ENCODE results near the gene VGF.

The VGF gene

GRCh38 chr7:101159696-101160674 is 5.4 kb downstream of the VGF start:
- Histone ChIP-seq H3K27me3 (ENCODE audit: control insufficient read depth in 1 of 2, insufficient read depth in 2 of 2, low read length in 2 of 2) (peaks cover 15 to 23% of the 10 kb centered on the region in 2 donors), H3K36me3 (ENCODE audit: control insufficient read depth in 1 of 2, insufficient read depth in 2 of 2, low read length in 2 of 2) (peaks cover 4 to 30% of the 10 kb centered on the region in 2 donors), H3K4me1 (ENCODE audit: control insufficient read depth in 1 of 2, insufficient read depth in 2 of 2, low read length in 2 of 2) (peaks cover 16 to 29% of the 10 kb centered on the region in 2 donors), H3K9ac (ENCODE audit: low read depth in 1 of 2, low read length in 2 of 2) (peak overlapping the region in 1 of 2 donors; percentile 6), H3K9me3 (ENCODE audit: control insufficient read depth in 1 of 2, low read length in 2 of 2) (no peaks in the 10 kb centered on the region), H3K4me3 (ENCODE audit: low read depth in 1 of 2, low read length in 2 of 2) (no peak overlapping the region), H3K27ac (ENCODE audit: low read depth, low read length) (no peak overlapping the region)

DNA sequence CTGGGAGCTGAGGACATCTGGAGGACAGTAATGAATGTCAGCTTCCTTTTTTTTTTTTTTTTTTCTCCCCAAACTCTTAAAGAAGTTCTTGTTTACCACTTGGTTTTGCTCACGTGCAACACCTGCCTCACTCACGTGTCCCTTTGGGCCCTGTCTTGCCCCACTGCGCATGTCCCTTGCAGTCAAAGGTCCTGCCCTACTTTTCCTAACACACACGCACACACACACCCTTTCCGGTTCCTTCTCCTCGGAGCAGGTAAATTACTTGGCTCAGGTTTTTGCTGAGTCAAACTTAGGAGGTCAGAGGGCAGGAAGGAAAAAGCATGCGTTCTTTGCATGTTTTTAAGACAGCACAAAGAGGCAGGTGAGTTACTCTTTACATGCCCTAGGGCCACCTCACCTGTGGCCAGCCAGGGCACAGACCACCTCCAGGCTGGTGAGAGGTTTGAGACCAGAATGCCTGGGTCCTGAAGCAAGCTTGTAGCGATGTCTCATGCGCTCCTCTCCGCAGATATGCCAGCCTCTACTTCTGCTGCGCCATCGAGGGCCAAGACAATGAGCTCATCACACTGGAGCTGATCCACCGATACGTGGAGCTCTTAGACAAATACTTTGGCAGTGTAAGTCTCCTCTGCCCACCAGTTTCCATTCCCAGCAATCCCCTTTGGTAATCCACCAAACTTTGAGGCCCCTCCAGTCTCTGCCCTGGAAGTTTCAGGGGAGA is 8.3 kb downstream of the VGF start:
- no peak overlapping the region for H3K27ac ChIP-seq (ENCODE audit: low read depth, low read length)

GRCh38 chr7:101156277-101156676 is 9.1 kb downstream of the VGF start:
- peaks cover 16% of the 10 kb centered on the region in 2 donors for H3K4me1 ChIP-seq (ENCODE audit: control insufficient read depth in 1 of 2, insufficient read depth in 2 of 2, low read length in 2 of 2)
- H3K9ac ChIP-seq (ENCODE audit: low read depth in 1 of 2, low read length in 2 of 2), result no peak overlapping the region
- H3K36me3 ChIP-seq (ENCODE audit: control insufficient read depth in 1 of 2, insufficient read depth in 2 of 2, low read length in 2 of 2), result peaks cover 4 to 30% of the 10 kb centered on the region in 2 donors
- H3K4me3 ChIP-seq (ENCODE audit: low read depth in 1 of 2, low read length in 2 of 2), result no peak overlapping the region
- H3K9me3 ChIP-seq (ENCODE audit: control insufficient read depth in 1 of 2, low read length in 2 of 2), result no peaks in the 10 kb centered on the region
- no peak overlapping the region for H3K27ac ChIP-seq (ENCODE audit: low read depth, low read length)
- peaks cover 0 to 2% of the 10 kb centered on the region in 2 donors for H3K27me3 ChIP-seq (ENCODE audit: control insufficient read depth in 1 of 2, insufficient read depth in 2 of 2, low read length in 2 of 2)

More for the DNA sequence above, 8.3 kb downstream of the VGF start:
- peaks cover 0 to 6% of the 10 kb centered on the region in 2 donors for H3K27me3 ChIP-seq (ENCODE audit: control insufficient read depth in 1 of 2, insufficient read depth in 2 of 2, low read length in 2 of 2)
- no peak overlapping the region for H3K9ac ChIP-seq (ENCODE audit: low read depth in 1 of 2, low read length in 2 of 2)
- H3K36me3 ChIP-seq (ENCODE audit: control insufficient read depth in 1 of 2, insufficient read depth in 2 of 2, low read length in 2 of 2), result peaks cover 4 to 30% of the 10 kb centered on the region in 2 donors
- no peak overlapping the region for H3K4me3 ChIP-seq (ENCODE audit: low read depth in 1 of 2, low read length in 2 of 2)
- peaks cover 16% of the 10 kb centered on the region in 2 donors for H3K4me1 ChIP-seq (ENCODE audit: control insufficient read depth in 1 of 2, insufficient read depth in 2 of 2, low read length in 2 of 2)
- no peaks in the 10 kb centered on the region for H3K9me3 ChIP-seq (ENCODE audit: control insufficient read depth in 1 of 2, low read length in 2 of 2)

GRCh38 chr7:101155303-101155702 is 10.1 kb downstream of the VGF start:
- H3K4me1 ChIP-seq (ENCODE audit: control insufficient read depth in 1 of 2, insufficient read depth in 2 of 2, low read length in 2 of 2), result peaks cover 16% of the 10 kb centered on the region in 2 donors
- H3K4me3 ChIP-seq (ENCODE audit: low read depth in 1 of 2, low read length in 2 of 2), result peak overlapping the region; percentile 74 to 77
- H3K9ac ChIP-seq (ENCODE audit: low read depth in 1 of 2, low read length in 2 of 2), result peak overlapping the region; percentile 66
- H3K9me3 ChIP-seq (ENCODE audit: control insufficient read depth in 1 of 2, low read length in 2 of 2), result no peaks in the 10 kb centered on the region
- H3K36me3 ChIP-seq (ENCODE audit: control insufficient read depth in 1 of 2, insufficient read depth in 2 of 2, low read length in 2 of 2), result peaks cover 4 to 29% of the 10 kb centered on the region in 2 donors
- H3K27me3 ChIP-seq (ENCODE audit: control insufficient read depth in 1 of 2, insufficient read depth in 2 of 2, low read length in 2 of 2), result no peaks in the 10 kb centered on the region
- no peak overlapping the region for H3K27ac ChIP-seq (ENCODE audit: low read depth, low read length)

DNA sequence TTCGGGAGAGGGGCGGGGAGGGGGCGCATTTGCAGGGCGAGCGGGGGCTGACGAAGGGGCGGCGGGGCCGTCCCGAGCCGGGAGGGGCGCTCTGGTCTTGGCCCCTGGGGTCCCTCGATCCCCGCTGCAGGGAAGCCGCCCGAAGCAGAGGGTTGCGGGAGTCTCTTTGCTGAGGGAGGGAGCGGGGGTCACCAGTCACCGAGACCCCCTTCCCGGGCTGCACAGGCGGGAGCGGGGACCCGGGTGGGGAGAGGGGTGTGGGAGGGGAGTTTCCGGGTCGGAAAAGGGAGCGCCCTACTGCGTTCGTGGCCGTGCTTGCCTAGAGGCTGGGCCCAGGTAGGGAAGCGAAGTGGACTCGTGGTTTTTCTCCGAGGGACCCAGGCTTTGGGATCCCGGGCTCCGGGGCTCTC is 10.7 kb downstream of the VGF start:
- H3K27me3 ChIP-seq (ENCODE audit: control insufficient read depth in 1 of 2, insufficient read depth in 2 of 2, low read length in 2 of 2), result no peaks in the 10 kb centered on the region
- H3K27ac ChIP-seq (ENCODE audit: low read depth, low read length), result no peak overlapping the region
- peaks cover 16% of the 10 kb centered on the region in 2 donors for H3K4me1 ChIP-seq (ENCODE audit: control insufficient read depth in 1 of 2, insufficient read depth in 2 of 2, low read length in 2 of 2)
- H3K36me3 ChIP-seq (ENCODE audit: control insufficient read depth in 1 of 2, insufficient read depth in 2 of 2, low read length in 2 of 2), result peaks cover 4 to 25% of the 10 kb centered on the region in 2 donors
- H3K4me3 ChIP-seq (ENCODE audit: low read depth in 1 of 2, low read length in 2 of 2), result peak overlapping the region; percentile 74 to 77
- peak overlapping the region; percentile 66 for H3K9ac ChIP-seq (ENCODE audit: low read depth in 1 of 2, low read length in 2 of 2)
- no peaks in the 10 kb centered on the region for H3K9me3 ChIP-seq (ENCODE audit: control insufficient read depth in 1 of 2, low read length in 2 of 2)

- Histone ChIP-seq H3K27me3 (ENCODE audit: control insufficient read depth in 1 of 2, insufficient read depth in 2 of 2, low read length in 2 of 2) (no peaks in the 10 kb centered on the region), H3K4me3 (ENCODE audit: low read depth in 1 of 2, low read length in 2 of 2) (peak within 1 kb of the TSS; percentile 74 to 77), H3K9ac (ENCODE audit: low read depth in 1 of 2, low read length in 2 of 2) (peak within 1 kb of the TSS; percentile 66), H3K9me3 (ENCODE audit: control insufficient read depth in 1 of 2, low read length in 2 of 2) (no peaks in the 10 kb centered on the region), H3K4me1 (ENCODE audit: control insufficient read depth in 1 of 2, insufficient read depth in 2 of 2, low read length in 2 of 2) (peaks cover 16% of the 10 kb centered on the region in 2 donors), H3K27ac (ENCODE audit: low read depth, low read length) (no peak within 1 kb of the TSS), H3K36me3 (ENCODE audit: control insufficient read depth in 1 of 2, insufficient read depth in 2 of 2, low read length in 2 of 2) (peaks cover 4 to 20% of the 10 kb centered on the region in 2 donors)
Measured at GRCh38 chr7:101153969-101154692, 11.2 kb downstream of the VGF start, which contains the start of gene AP1S1. Gene AP1S1, plus strand, starts transcription at chr7:101154476. Its CDS starts 39 bp downstream, at chr7:101154515.

GRCh38 chr7:101151908-101152651 is 13.3 kb downstream of the VGF start:
- Histone ChIP-seq H3K27me3 (ENCODE audit: control insufficient read depth in 1 of 2, insufficient read depth in 2 of 2, low read length in 2 of 2) (no peaks in the 10 kb centered on the region), H3K4me1 (ENCODE audit: control insufficient read depth in 1 of 2, insufficient read depth in 2 of 2, low read length in 2 of 2) (peaks cover 12% of the 10 kb centered on the region in 2 donors), H3K9ac (ENCODE audit: low read depth in 1 of 2, low read length in 2 of 2) (no peak overlapping the region), H3K27ac (ENCODE audit: low read depth, low read length) (no peak overlapping the region), H3K36me3 (ENCODE audit: control insufficient read depth in 1 of 2, insufficient read depth in 2 of 2, low read length in 2 of 2) (peaks cover under 1 to 3% of the 10 kb centered on the region in 2 donors), H3K4me3 (ENCODE audit: low read depth in 1 of 2, low read length in 2 of 2) (no peak overlapping the region), H3K9me3 (ENCODE audit: control insufficient read depth in 1 of 2, low read length in 2 of 2) (no peaks in the 10 kb centered on the region)

- no peaks in the 10 kb centered on the region for H3K36me3 ChIP-seq (ENCODE audit: control insufficient read depth in 1 of 2, insufficient read depth in 2 of 2, low read length in 2 of 2)
- H3K27ac ChIP-seq (ENCODE audit: low read depth, low read length), result no peak overlapping the region
- no peak overlapping the region for H3K9ac ChIP-seq (ENCODE audit: low read depth in 1 of 2, low read length in 2 of 2)
- H3K4me1 ChIP-seq (ENCODE audit: control insufficient read depth in 1 of 2, insufficient read depth in 2 of 2, low read length in 2 of 2), result peaks cover 10 to 19% of the 10 kb centered on the region in 2 donors
- no peak overlapping the region for H3K4me3 ChIP-seq (ENCODE audit: low read depth in 1 of 2, low read length in 2 of 2)
- no peaks in the 10 kb centered on the region for H3K27me3 ChIP-seq (ENCODE audit: control insufficient read depth in 1 of 2, insufficient read depth in 2 of 2, low read length in 2 of 2)
- H3K9me3 ChIP-seq (ENCODE audit: control insufficient read depth in 1 of 2, low read length in 2 of 2), result no peaks in the 10 kb centered on the region
Measured at GRCh38 chr7:101140746-101141382, 24.5 kb downstream of the VGF start.

- H3K9me3 ChIP-seq (ENCODE audit: control insufficient read depth in 1 of 2, low read length in 2 of 2), result no peaks in the 10 kb centered on the region
- no peaks in the 10 kb centered on the region for H3K27me3 ChIP-seq (ENCODE audit: control insufficient read depth in 1 of 2, insufficient read depth in 2 of 2, low read length in 2 of 2)
- peaks cover 10 to 19% of the 10 kb centered on the region in 2 donors for H3K4me1 ChIP-seq (ENCODE audit: control insufficient read depth in 1 of 2, insufficient read depth in 2 of 2, low read length in 2 of 2)
- no peak overlapping the region for H3K27ac ChIP-seq (ENCODE audit: low read depth, low read length)
- no peak overlapping the region for H3K9ac ChIP-seq (ENCODE audit: low read depth in 1 of 2, low read length in 2 of 2)
- no peaks in the 10 kb centered on the region for H3K36me3 ChIP-seq (ENCODE audit: control insufficient read depth in 1 of 2, insufficient read depth in 2 of 2, low read length in 2 of 2)
- H3K4me3 ChIP-seq (ENCODE audit: low read depth in 1 of 2, low read length in 2 of 2), result no peak overlapping the region
Measured at GRCh38 chr7:101140339-101140699, 25.1 kb downstream of the VGF start.
